Measurements from ENCODE around the gene SLC45A2. TPM values are rescaled to one million over a fixed set of nuclear protein-coding genes. Genes with fewer than 3 reads are reported as not detected.
"Not testable (repeated sequence)": the region's sequence is repeated elsewhere in the genome, so short reads cannot be mapped to it uniquely, and the experiment has no call there.

The SLC45A2 gene, protein sequence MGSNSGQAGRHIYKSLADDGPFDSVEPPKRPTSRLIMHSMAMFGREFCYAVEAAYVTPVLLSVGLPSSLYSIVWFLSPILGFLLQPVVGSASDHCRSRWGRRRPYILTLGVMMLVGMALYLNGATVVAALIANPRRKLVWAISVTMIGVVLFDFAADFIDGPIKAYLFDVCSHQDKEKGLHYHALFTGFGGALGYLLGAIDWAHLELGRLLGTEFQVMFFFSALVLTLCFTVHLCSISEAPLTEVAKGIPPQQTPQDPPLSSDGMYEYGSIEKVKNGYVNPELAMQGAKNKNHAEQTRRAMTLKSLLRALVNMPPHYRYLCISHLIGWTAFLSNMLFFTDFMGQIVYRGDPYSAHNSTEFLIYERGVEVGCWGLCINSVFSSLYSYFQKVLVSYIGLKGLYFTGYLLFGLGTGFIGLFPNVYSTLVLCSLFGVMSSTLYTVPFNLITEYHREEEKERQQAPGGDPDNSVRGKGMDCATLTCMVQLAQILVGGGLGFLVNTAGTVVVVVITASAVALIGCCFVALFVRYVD
- total RNA-seq (under 1 TPM; 0.39 to 0.40 TPM), polyA plus RNA-seq (ENCODE audit: insufficient read length in 2 of 2) (under 1 TPM; 0.46 to 0.56 TPM)
- long read RNA-seq, donor 1, result 0 reads
- long read RNA-seq, donor 2, result 0 reads
- long read RNA-seq, donor 3, result 0 reads
- long read RNA-seq, donor 4, result 0 reads

DNA sequence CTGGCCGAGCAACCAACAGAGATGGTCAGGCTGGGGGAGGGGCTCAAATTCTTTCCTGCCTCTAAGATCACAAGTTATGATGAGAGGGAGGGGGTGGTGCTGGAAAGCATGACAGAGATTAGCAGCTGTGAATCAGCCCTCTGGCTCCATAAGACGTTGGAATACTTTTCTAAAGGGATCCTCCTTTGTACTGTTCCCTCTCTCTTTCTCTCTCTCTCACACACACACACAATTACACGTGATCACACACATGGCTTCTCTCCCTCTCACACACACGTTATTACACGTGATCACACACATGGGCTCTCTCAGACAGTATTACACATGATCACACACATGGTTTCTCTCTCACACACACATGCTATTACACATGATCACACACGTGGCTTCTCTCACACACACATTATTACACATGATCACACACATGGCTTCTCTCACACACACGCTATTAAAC, at the start of gene SLC45A2:
Gene SLC45A2 (minus strand): TSS at position 23 of the 454 bp plus-strand sequence. CDS start 110 bp downstream, outside the sequence.
- WGBS (ENCODE audit: insufficient coverage), result 92% methylated on average over 7 of the region's 7 CpGs
- no peaks in the 10 kb centered on the region for H3K4me1 ChIP-seq (ENCODE audit: control insufficient read depth, insufficient read depth, low read length)
- no peak within 1 kb of the TSS for H3K27ac ChIP-seq (ENCODE audit: low read depth, low read length)
- DNase-seq (ENCODE audit: low read depth in 4 of 6, low spot score in 6 of 6), result no peak
- no peak within 1 kb of the TSS for H3K4me3 ChIP-seq (ENCODE audit: low read depth, low read length)
- no peaks in the 10 kb centered on the region for H3K27me3 ChIP-seq (ENCODE audit: control insufficient read depth, insufficient read depth, low read length)
- peaks cover 7% of the 10 kb centered on the region for H3K36me3 ChIP-seq (ENCODE audit: control insufficient read depth, insufficient read depth, low read length)
- no peaks in the 10 kb centered on the region for H3K9me3 ChIP-seq (ENCODE audit: control insufficient read depth, insufficient read depth, low read length)

DNA sequence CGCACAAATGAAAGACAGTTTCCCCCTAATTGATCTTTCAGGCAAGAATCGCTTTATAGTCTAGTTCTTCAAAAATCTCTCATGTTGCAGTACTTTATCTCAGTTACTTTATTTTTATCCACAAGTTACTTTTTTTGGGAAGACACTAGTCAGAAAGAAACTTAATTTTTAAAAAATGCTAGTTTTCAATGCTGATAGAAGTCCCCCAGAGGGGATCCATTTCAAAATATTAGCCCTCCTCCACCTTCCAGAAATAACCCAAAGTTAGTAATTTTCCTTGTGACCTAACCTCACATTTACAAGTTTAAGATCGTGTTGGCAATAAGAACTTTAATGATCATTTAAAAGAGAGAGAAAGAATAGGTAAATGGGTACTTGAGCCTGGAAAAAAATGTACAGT, 47.5 kb upstream of the SLC45A2 start:
- no CpG with 5 or more reads among the region's 3 CpGs for WGBS (ENCODE audit: insufficient coverage)
- H3K27ac ChIP-seq (ENCODE audit: low read depth, low read length), result no peak overlapping the region

DNA sequence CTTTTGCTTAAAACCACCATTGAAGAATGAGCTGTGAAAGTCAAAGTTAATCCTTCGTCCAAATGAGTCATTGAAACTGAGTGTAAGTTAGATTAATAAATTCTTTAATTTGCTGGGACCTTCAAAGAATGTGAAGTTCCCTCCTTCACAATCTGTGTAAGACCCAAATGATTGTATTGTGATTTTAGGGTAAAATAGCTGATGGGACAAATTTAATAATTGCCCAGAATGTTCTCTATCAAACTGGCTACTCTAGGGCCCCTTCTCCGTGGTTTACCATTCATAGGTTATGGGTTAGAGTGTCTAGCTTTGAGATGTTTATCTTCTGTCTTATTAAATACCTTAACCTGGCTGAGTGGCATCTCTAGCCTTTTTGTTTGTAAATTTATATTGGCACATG, 46.6 kb upstream of the SLC45A2 start:
- WGBS (ENCODE audit: insufficient coverage), result no CpG with 5 or more reads among the region's 2 CpGs
- H3K4me1 ChIP-seq (ENCODE audit: control insufficient read depth, insufficient read depth, low read length), result no peaks in the 10 kb centered on the region
- DNase-seq (ENCODE audit: low read depth in 4 of 6, low spot score in 6 of 6), result no peak
- H3K27me3 ChIP-seq (ENCODE audit: control insufficient read depth, insufficient read depth, low read length), result no peaks in the 10 kb centered on the region
- no peak overlapping the region for H3K27ac ChIP-seq (ENCODE audit: low read depth, low read length)
- no peaks in the 10 kb centered on the region for H3K9me3 ChIP-seq (ENCODE audit: control insufficient read depth, insufficient read depth, low read length)
- peaks cover 17% of the 10 kb centered on the region for H3K36me3 ChIP-seq (ENCODE audit: control insufficient read depth, insufficient read depth, low read length)
- H3K4me3 ChIP-seq (ENCODE audit: low read depth, low read length), result no peak overlapping the region

More for the DNA sequence above, 47.5 kb upstream of the SLC45A2 start:
- H3K36me3 ChIP-seq (ENCODE audit: control insufficient read depth, insufficient read depth, low read length), result peaks cover 17% of the 10 kb centered on the region
- H3K27me3 ChIP-seq (ENCODE audit: control insufficient read depth, insufficient read depth, low read length), result no peaks in the 10 kb centered on the region
- DNase-seq (ENCODE audit: low read depth in 4 of 6, low spot score in 6 of 6), result no peak
- no peaks in the 10 kb centered on the region for H3K9me3 ChIP-seq (ENCODE audit: control insufficient read depth, insufficient read depth, low read length)
- H3K4me1 ChIP-seq (ENCODE audit: control insufficient read depth, insufficient read depth, low read length), result no peaks in the 10 kb centered on the region
- H3K4me3 ChIP-seq (ENCODE audit: low read depth, low read length), result no peak overlapping the region

DNA sequence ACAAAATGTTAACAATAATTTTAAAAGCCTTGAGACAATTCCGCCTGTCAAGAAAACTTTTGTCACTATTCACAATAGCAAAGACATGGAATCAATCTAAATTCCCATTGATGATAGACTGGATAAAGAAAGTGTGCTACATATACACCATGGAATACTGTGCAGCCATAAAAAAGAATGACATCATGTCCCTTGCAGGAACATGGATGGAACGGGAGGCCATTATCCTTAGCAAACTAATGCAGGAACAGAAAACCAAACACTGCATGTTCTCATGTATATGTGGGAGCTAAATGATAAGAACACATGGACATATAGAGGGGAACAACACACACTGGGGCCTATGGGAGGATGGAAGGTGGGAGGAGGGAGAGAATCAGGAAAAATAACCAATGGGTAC, 46.1 kb upstream of the SLC45A2 start:
- H3K4me3 ChIP-seq (ENCODE audit: low read depth, low read length); H3K27ac ChIP-seq (ENCODE audit: low read depth, low read length); H3K27me3 ChIP-seq (ENCODE audit: control insufficient read depth, insufficient read depth, low read length); H3K9me3 ChIP-seq (ENCODE audit: control insufficient read depth, insufficient read depth, low read length); H3K4me1 ChIP-seq (ENCODE audit: control insufficient read depth, insufficient read depth, low read length); DNase-seq (ENCODE audit: low read depth in 4 of 6, low spot score in 6 of 6): not testable (repeated sequence)
- peaks cover 17% of the 10 kb centered on the region for H3K36me3 ChIP-seq (ENCODE audit: control insufficient read depth, insufficient read depth, low read length)
- no CpG with 5 or more reads among the region's 2 CpGs for WGBS (ENCODE audit: insufficient coverage)

DNA sequence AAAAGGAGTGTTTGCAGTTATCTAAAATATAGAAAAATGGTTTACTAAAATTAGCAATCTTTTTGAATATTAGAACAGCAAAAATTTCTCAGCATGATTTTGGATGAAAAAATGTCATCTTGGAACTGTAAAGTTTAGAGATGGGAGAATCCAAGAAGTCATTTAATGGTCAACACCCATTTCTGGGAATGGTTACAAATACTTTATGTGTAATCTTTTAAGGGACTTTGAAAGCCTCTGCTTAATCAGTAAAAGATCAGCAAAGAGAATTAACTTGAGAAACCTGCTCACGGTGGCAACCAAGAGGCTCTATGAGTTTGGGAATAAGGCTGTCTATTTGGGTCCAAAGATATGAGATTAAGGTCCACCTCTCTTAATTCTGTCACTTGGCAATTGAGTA, 45.6 kb upstream of the SLC45A2 start:
- peaks cover 11% of the 10 kb centered on the region for H3K36me3 ChIP-seq (ENCODE audit: control insufficient read depth, insufficient read depth, low read length)
- H3K9me3 ChIP-seq (ENCODE audit: control insufficient read depth, insufficient read depth, low read length), result no peaks in the 10 kb centered on the region
- H3K4me3 ChIP-seq (ENCODE audit: low read depth, low read length), result no peak overlapping the region
- no peaks in the 10 kb centered on the region for H3K4me1 ChIP-seq (ENCODE audit: control insufficient read depth, insufficient read depth, low read length)
- no peak overlapping the region for H3K27ac ChIP-seq (ENCODE audit: low read depth, low read length)
- no CpG with 5 or more reads among the region's 1 CpG for WGBS (ENCODE audit: insufficient coverage)
- H3K27me3 ChIP-seq (ENCODE audit: control insufficient read depth, insufficient read depth, low read length), result no peaks in the 10 kb centered on the region
- DNase-seq (ENCODE audit: low read depth in 4 of 6, low spot score in 6 of 6), result no peak

DNA sequence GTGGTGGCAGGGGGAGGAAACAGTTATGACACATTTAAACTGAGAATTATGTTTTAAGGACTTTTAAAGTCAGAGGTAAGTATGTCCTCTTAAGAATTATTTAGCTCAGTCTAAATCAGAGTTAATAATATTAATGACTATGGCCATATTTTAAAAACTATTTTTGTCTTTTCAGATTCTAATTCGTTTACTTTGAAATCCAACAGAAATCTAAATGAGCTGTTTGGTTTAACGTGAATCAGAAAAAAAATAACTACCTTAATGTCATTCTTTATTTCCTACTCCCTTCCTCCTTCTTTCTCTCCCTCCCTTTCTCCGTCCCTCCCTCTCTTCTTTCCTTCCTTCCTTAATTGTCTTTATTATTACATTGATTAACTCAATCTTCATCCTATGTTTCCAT, 43.9 kb upstream of the SLC45A2 start:
- no peak for DNase-seq (ENCODE audit: low read depth in 4 of 6, low spot score in 6 of 6)
- no peak overlapping the region for H3K27ac ChIP-seq (ENCODE audit: low read depth, low read length)
- no peaks in the 10 kb centered on the region for H3K4me1 ChIP-seq (ENCODE audit: control insufficient read depth, insufficient read depth, low read length)
- peaks cover 8% of the 10 kb centered on the region for H3K36me3 ChIP-seq (ENCODE audit: control insufficient read depth, insufficient read depth, low read length)
- H3K9me3 ChIP-seq (ENCODE audit: control insufficient read depth, insufficient read depth, low read length), result no peaks in the 10 kb centered on the region
- no peak overlapping the region for H3K4me3 ChIP-seq (ENCODE audit: low read depth, low read length)
- 85% methylated on average over 2 of the region's 3 CpGs for WGBS (ENCODE audit: insufficient coverage)
- no peaks in the 10 kb centered on the region for H3K27me3 ChIP-seq (ENCODE audit: control insufficient read depth, insufficient read depth, low read length)

DNA sequence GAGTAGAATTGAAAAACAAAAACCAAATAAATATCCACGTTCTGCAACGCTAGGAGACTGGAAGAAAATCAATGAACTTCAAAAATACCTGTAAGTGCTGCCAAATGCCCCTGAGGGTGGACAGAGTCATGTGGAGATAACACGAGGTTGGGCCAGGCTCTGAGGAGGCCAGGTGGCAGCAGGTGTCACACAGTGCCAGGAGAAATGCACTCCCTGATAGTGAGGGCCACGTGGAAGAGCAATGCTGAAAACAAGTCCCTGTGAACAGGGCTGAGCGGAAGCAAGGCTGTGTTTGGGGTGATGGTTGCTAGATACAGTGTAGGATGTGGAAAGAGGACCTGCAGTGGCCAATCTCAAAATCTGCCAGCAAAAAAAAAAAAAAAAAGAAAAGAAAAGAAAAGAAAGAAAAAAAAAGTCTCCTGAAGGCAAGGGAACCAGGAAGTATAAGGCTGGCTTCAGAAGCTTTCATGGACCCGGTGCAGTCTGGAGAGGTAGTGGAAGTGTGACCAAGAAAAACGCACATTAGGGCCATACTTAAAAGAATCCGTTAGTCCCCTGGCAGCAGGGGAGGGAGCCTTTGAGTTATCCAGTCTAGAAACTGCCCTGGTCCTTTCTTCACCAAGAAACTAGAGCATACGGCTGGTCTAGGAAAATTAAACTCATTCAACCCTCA, 41.7 kb upstream of the SLC45A2 start:
- Histone ChIP-seq H3K4me1 (ENCODE audit: control insufficient read depth, insufficient read depth, low read length) (no peaks in the 10 kb centered on the region), H3K36me3 (ENCODE audit: control insufficient read depth, insufficient read depth, low read length) (peaks cover 4% of the 10 kb centered on the region), H3K4me3 (ENCODE audit: low read depth, low read length) (no peak overlapping the region), H3K27ac (ENCODE audit: low read depth, low read length) (no peak overlapping the region), H3K9me3 (ENCODE audit: control insufficient read depth, insufficient read depth, low read length) (no peaks in the 10 kb centered on the region), H3K27me3 (ENCODE audit: control insufficient read depth, insufficient read depth, low read length) (no peaks in the 10 kb centered on the region)
- DNase-seq (ENCODE audit: low read depth in 4 of 6, low spot score in 6 of 6), result no peak
- 81% methylated on average over 6 of the region's 9 CpGs for WGBS (ENCODE audit: insufficient coverage)

DNA sequence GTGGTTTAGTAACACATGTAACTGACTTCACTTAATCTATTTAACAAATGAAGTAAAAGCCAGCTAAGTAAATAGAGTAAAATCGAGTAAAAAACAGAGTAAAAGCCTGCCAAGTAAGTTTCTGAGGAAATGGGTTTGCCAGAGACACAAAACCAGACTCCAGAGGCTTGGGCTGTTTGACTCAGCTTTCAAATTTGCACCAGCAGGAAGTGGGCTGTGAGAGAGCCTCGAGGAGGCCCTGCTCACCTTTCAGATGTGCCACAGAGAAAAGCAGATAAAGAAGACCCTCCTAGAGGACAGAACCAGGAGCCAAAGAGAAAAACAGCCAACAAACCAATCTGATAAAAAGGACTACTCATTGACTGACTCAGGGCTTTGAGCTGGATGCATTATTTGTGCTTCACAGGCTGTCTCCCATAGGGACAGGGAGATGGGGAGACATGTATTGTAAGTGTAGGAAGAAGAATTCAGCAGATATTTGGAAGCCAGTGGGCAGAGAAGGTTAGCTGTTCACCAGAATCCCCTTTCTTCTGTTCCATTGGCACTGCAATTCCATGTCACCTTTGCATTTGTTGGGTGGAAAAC, 37.7 kb upstream of the SLC45A2 start:
- no peaks in the 10 kb centered on the region for H3K27me3 ChIP-seq (ENCODE audit: control insufficient read depth, insufficient read depth, low read length)
- no peaks in the 10 kb centered on the region for H3K4me1 ChIP-seq (ENCODE audit: control insufficient read depth, insufficient read depth, low read length)
- no peak for DNase-seq (ENCODE audit: low read depth in 4 of 6, low spot score in 6 of 6)
- no peak overlapping the region for H3K4me3 ChIP-seq (ENCODE audit: low read depth, low read length)
- WGBS (ENCODE audit: insufficient coverage), result 60% methylated on average over 1 of the region's 2 CpGs
- H3K36me3 ChIP-seq (ENCODE audit: control insufficient read depth, insufficient read depth, low read length), result peaks cover 2% of the 10 kb centered on the region
- H3K27ac ChIP-seq (ENCODE audit: low read depth, low read length), result no peak overlapping the region
- H3K9me3 ChIP-seq (ENCODE audit: control insufficient read depth, insufficient read depth, low read length), result no peaks in the 10 kb centered on the region

DNA sequence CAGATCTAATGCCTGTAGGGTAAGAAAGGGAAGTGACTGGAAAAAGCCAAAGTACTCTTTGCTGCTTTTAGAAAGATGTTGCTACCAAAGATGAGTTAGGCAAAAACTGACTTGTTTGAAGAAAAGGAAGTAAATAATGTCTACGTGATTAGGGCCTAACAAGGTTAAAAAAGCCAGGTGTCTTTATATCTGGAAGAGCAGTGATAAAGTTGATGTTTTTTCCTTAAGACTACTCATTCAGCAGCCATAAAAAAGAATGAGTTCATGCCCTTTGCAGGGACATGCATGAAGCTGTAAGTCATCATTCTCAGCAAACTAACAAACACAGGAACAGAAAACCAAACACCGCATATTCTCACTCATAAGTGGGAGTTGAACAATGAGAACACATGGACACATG, 36.8 kb upstream of the SLC45A2 start:
- Histone ChIP-seq H3K27me3 (ENCODE audit: control insufficient read depth, insufficient read depth, low read length) (no peaks in the 10 kb centered on the region), H3K27ac (ENCODE audit: low read depth, low read length) (no peak overlapping the region), H3K36me3 (ENCODE audit: control insufficient read depth, insufficient read depth, low read length) (peaks cover 2% of the 10 kb centered on the region), H3K4me3 (ENCODE audit: low read depth, low read length) (no peak overlapping the region), H3K9me3 (ENCODE audit: control insufficient read depth, insufficient read depth, low read length) (no peaks in the 10 kb centered on the region), H3K4me1 (ENCODE audit: control insufficient read depth, insufficient read depth, low read length) (no peaks in the 10 kb centered on the region)
- DNase-seq (ENCODE audit: low read depth in 4 of 6, low spot score in 6 of 6), result no peak
- no CpG with 5 or more reads among the region's 2 CpGs for WGBS (ENCODE audit: insufficient coverage)

Measured in spinal cord (tissue), 10 donors.